K562 (cell line): Measurements from ENCODE around the gene COG2. TPM values are rescaled to one million over a fixed set of nuclear protein-coding genes. Genes with fewer than 3 reads are reported as not detected.

ENCODE experiments used
- ATAC-seq: fragments of 200-7000 bp; cut with Tn5 transposase; 3 replicates; pipeline ENCODE4 v1.9.1; 2020; ENCODE audit warnings: moderate library complexity
- BruUV-seq: library from RNA; stranded (reverse); fragments of 400-500 nt; replicated peaks from 2 replicates; lab custom pipeline; 2021; lab: Mats Ljungman, UMichigan
- CTCF ChIA-PET: fragments of 300-600 bp; formaldehyde crosslinking; extraction: SDS; loops from one replicate; lab custom pipeline; 2021; ENCODE audit warnings: low intra/inter-chr PET ratio; lab: Yijun Ruan, JAX
- POLR2A ChIA-PET: fragments of 300-600, 350-650 bp; sonication (Branson Sonifier 250); formaldehyde crosslinking; extraction: SDS; loops from one replicate; lab custom pipeline; 2021; ENCODE audit warnings: antibody characterized with exemption, inconsistent platforms; lab: Yijun Ruan, JAX
- DNase-seq, 4 experiments: peaks; one replicate each; pipeline versions ENCODE4 v3.0.0 to v3.0.0-alpha.2; 2011 to 2018; ENCODE audit warnings: low spot score in 3 of 4, mixed read lengths in 3 of 4; ENCODE audit errors: extremely low read depth in 1 of 4
- FAIRE-seq: peaks from 2 replicates; lab custom pipeline; 2011; peaks lifted over from hg19 to GRCh38; lab: Jason Lieb, UNC
- H2AFZ ChIP-seq: 2 replicates; pipeline ENCODE4 v1.6.0; 2011; ENCODE audit warnings: low read depth, low read length, control low read depth, inconsistent platforms
- H3K27ac ChIP-seq: fragments of 200-600 bp; 3 replicates; pipeline ENCODE4 v1.8.0; 2011; ENCODE audit warnings: low read depth, mild to moderate bottlenecking, control low read depth, inconsistent platforms, low read length, moderate library complexity, mixed read lengths; ENCODE audit errors: extremely low read depth
- H3K27me3 ChIP-seq, 2 experiments: fragments of 300-600 bp in 1 of 2; 2 replicates in 1 of 2; 3 replicates in 1 of 2; pipeline versions ENCODE4 v1.6.0 to v1.8.0; 2011; ENCODE audit warnings: inconsistent platforms in 2 of 2, low read length in 2 of 2, mild to moderate bottlenecking in 1 of 2, mixed read lengths in 1 of 2, moderate library complexity in 1 of 2; ENCODE audit not compliant: control insufficient read depth in 2 of 2, insufficient read depth in 2 of 2
- H3K36me3 ChIP-seq: fragments of 300-600 bp; 3 replicates; pipeline ENCODE4 v1.8.0; 2011; ENCODE audit warnings: mild to moderate bottlenecking, low read length, inconsistent platforms; ENCODE audit not compliant: control insufficient read depth, insufficient read depth
- H3K4me1 ChIP-seq, 2 experiments: fragments of 200-600 bp in 1 of 2; replicated peaks in 1 of 2; 2 replicates in 1 of 2; 3 replicates in 1 of 2; pipeline versions ENCODE4 v1.5.1 to v1.8.0; 2011; ENCODE audit warnings: inconsistent platforms in 2 of 2, low read length in 2 of 2, mild to moderate bottlenecking in 1 of 2, mixed read lengths in 1 of 2, moderate library complexity in 1 of 2; ENCODE audit not compliant: control insufficient read depth in 2 of 2, insufficient read depth in 2 of 2
- H3K4me2 ChIP-seq: 2 replicates; pipeline ENCODE4 v1.6.1; 2011; ENCODE audit warnings: low read length, control low read depth, inconsistent platforms, mixed read lengths; ENCODE audit not compliant: insufficient read depth
- H3K4me3 ChIP-seq: fragments of 200-600 bp; sonication (generic), shearing (Covaris generic); 2 replicates; pipeline ENCODE4 v1.5.1; 2016; ENCODE audit warnings: control low read depth, inconsistent platforms
- H3K79me2 ChIP-seq: fragments of 200-600 bp; 3 replicates; pipeline ENCODE4 v1.8.0; 2011; ENCODE audit warnings: low read length, inconsistent platforms; ENCODE audit not compliant: control insufficient read depth, insufficient read depth
- H3K9ac ChIP-seq, 2 experiments: 2 replicates each; pipeline versions ENCODE4 v1.6.0 to v1.6.1; 2011; ENCODE audit warnings: low read depth in 2 of 2, low read length in 2 of 2, control low read depth in 1 of 2, inconsistent platforms in 1 of 2, mild to moderate bottlenecking in 1 of 2, mixed read lengths in 1 of 2; ENCODE audit not compliant: insufficient read depth in 1 of 2
- H3K9me1 ChIP-seq: one replicate; pipeline ENCODE4 v1.6.0; 2011; ENCODE audit warnings: inconsistent platforms, mild to moderate bottlenecking, low read length, moderate library complexity; ENCODE audit not compliant: control insufficient read depth, insufficient read depth
- H3K9me3 ChIP-seq: replicated peaks from 2 replicates; pipeline ENCODE4 v1.5.1; 2011; ENCODE audit warnings: low read depth, low read length, inconsistent platforms; ENCODE audit not compliant: control insufficient read depth, insufficient read depth
- H4K20me1 ChIP-seq: replicated peaks from 2 replicates; pipeline ENCODE4 v1.6.1; 2011; ENCODE audit warnings: low read length, inconsistent platforms, mixed read lengths; ENCODE audit not compliant: control insufficient read depth, insufficient read depth
- CBFA2T2 ChIP-seq: fragments of 450-650 bp; conservative IDR thresholded peaks from 2 replicates; pipeline ENCODE4 v1.6.1; 2017; ENCODE audit warnings: mild to moderate bottlenecking
- CREM ChIP-seq: IDR thresholded peaks from 2 replicates; pipeline ENCODE4 v1.6.1; 2014; ENCODE audit warnings: antibody characterized with exemption, low read depth
- EP400 ChIP-seq: fragments of 450-650 bp; IDR thresholded peaks from 2 replicates; pipeline ENCODE4 v1.6.1; 2017; ENCODE audit warnings: antibody characterized with exemption, mild to moderate bottlenecking, moderate library complexity
- ETV6 ChIP-seq, 3 experiments: fragments of 150-350 bp in 1 of 3; sonication (generic) in 1 of 3; formaldehyde crosslinking in 1 of 3; IDR thresholded peaks; 2 replicates each; pipeline versions ENCODE4 v1.6.1 to v1.8.0; 2014 to 2022; ENCODE audit warnings: borderline replicate concordance in 2 of 3, low read depth in 2 of 3, antibody characterized with exemption in 1 of 3, low read length in 1 of 3, mild to moderate bottlenecking in 1 of 3, missing genetic modification reagents in 1 of 3
- KLF16 ChIP-seq: IDR thresholded peaks from 2 replicates; pipeline ENCODE4 v1.6.1; 2016; ENCODE audit warnings: antibody characterized with exemption
- NCOA6 ChIP-seq: fragments of 450-650 bp; IDR thresholded peaks from 2 replicates; pipeline ENCODE4 v1.6.1; 2017; ENCODE audit warnings: mild to moderate bottlenecking
- NONO ChIP-seq, 2 experiments: fragments of 200-400 bp in 1 of 2; fragments of 450-650 bp in 1 of 2; formaldehyde crosslinking in 1 of 2; IDR thresholded peaks; 2 replicates each; pipeline ENCODE4 v1.6.1; 2017; ENCODE audit warnings: low read depth in 2 of 2, mild to moderate bottlenecking in 2 of 2, moderate library complexity in 2 of 2, low read length in 1 of 2
- NR2F6 ChIP-seq: fragments of 450-650 bp; formaldehyde crosslinking; IDR thresholded peaks from 2 replicates; pipeline ENCODE4 v1.4.0; 2020; ENCODE audit warnings: mild to moderate bottlenecking
- SNIP1 ChIP-seq: fragments of 450-650 bp; IDR thresholded peaks from 2 replicates; pipeline ENCODE4 v1.7.1; 2017; ENCODE audit warnings: low read depth, mild to moderate bottlenecking
- SOX6 ChIP-seq: fragments of 450-650 bp; IDR thresholded peaks from 2 replicates; pipeline ENCODE4 v1.6.1; 2014; ENCODE audit warnings: mild to moderate bottlenecking
- SP1 ChIP-seq: sonication (generic); formaldehyde crosslinking; IDR thresholded peaks from 2 replicates; pipeline ENCODE4 v1.8.1; 2022; ENCODE audit warnings: mild to moderate bottlenecking, missing genetic modification reagents
- U2AF1 ChIP-seq: fragments of 200-400 bp; formaldehyde crosslinking; optimal IDR thresholded peaks from 2 replicates; pipeline ENCODE3; 2017; ENCODE audit warnings: mild to moderate bottlenecking, low read depth, low read length, moderate library complexity
- WHSC1 ChIP-seq: IDR thresholded peaks from one replicate; pipeline ENCODE4 v1.6.1; 2012; ENCODE audit warnings: low read length, control low read depth, inconsistent platforms
- ZNF184 ChIP-seq: sonication (generic); formaldehyde crosslinking; IDR thresholded peaks from 2 replicates; pipeline ENCODE4 v1.5.0; 2020; ENCODE audit warnings: missing genetic modification reagents
- ZNF696 ChIP-seq: fragments of 250-450 bp; sonication (Bioruptor Pico); conservative IDR thresholded peaks from 2 replicates; pipeline ENCODE4 v1.4.0; 2020; ENCODE audit warnings: mild to moderate bottlenecking, moderate library complexity
- WGBS: fragments of 100-300 bp; shearing (Covaris generic); methylation state at CpG from one replicate; pipeline ENCODE4 v1.1.6; 2016; ENCODE audit warnings: low coverage, mixed read lengths; ENCODE audit not compliant: insufficient coverage; ENCODE audit errors: missing lambda C conversion rate; 5-methylcytosine and 5-hydroxymethylcytosine counted together
- in situ Hi-C: fragments of 300-500 bp; cut with MboI; formaldehyde crosslinking; loops from 4 replicates; pipeline ENCODE4 v1.15.0; 2018; ENCODE audit warnings: inconsistent platforms, mixed read lengths
- intact Hi-C: fragments of 100-400 bp; cut with micrococcal nuclease; formaldehyde crosslinking; loops from 2 replicates; pipeline ENCODE4 v1.14.2; 2022
- polyA plus RNA-seq, 8 experiments: library from polyadenylated mRNA; depleted of rRNA in 4 of 8; stranded (reverse) in 5 of 8; unstranded in 3 of 8; fragments of >200 nt; fragmentation: Nextera tagmentation in 2 of 8; fragmentation: Illumina TruSeq in 1 of 8; extraction: Ambion mirVana in 2 of 8; extraction: Trizol in 1 of 8; gene quantifications; 2 replicates each; pipeline versions ENCODE4 v1.2.1 to v1.2.3, GENCODE V29; 2011 to 2014; ENCODE audit warnings: inconsistent platforms in 1 of 8, missing spikeins in 1 of 8
- total RNA-seq, 7 experiments: library from RNA; depleted of rRNA in 6 of 7; stranded (reverse); fragments of >200 nt in 6 of 7; fragmentation: Illumina TruSeq in 2 of 7; extraction: Trizol in 2 of 7; gene quantifications; 2 replicates each; pipeline versions ENCODE4 v1.2.1 to v1.2.3, GENCODE V29; 2011 to 2021; ENCODE audit warnings: low replicate concordance in 1 of 7
- TF ChIP-seq, protein P1 (sequence below): fragments of 250-450 bp; sonication (Bioruptor Pico); IDR thresholded peaks from 2 replicates; pipeline ENCODE4 v1.8.0; 2021; ENCODE audit warnings: borderline replicate concordance, mild to moderate bottlenecking, moderate library complexity; ENCODE audit not compliant: poor library complexity, severe bottlenecking

COG2 gene
- total and polyA plus RNA-seq, 9 of the 15 experiments (the other 6 are each of a cell fraction or from before 2014, with no cell fraction given): 22.0 to 51.7 (median 33.3) TPM

GRCh38 chr1:230679192-230679591 is 36.9 kb downstream of the COG2 start:
- no peaks in the 10 kb centered on the region for H3K27me3 ChIP-seq
- intact Hi-C loops (no loop called here), in situ Hi-C loops (no loop called here)
- 54% methylated on average over 3 of the region's 3 CpGs for WGBS
- no peak overlapping the region for H3K27ac ChIP-seq
- H3K4me1 ChIP-seq: peaks cover 3 to 15% of the 10 kb centered on the region in 2 experiments; a peak in 4 of 5 replicates
- H2AFZ ChIP-seq: no peak overlapping the region
- CTCF ChIA-PET: no interaction called here
- no peak overlapping the region for H3K4me3 ChIP-seq
- H4K20me1 ChIP-seq: peaks cover 6% of the 10 kb centered on the region; the same call in 1 of the 2 replicates
- no peak for FAIRE-seq
- peaks cover 84% of the 10 kb centered on the region for H3K36me3 ChIP-seq
- no peaks in the 10 kb centered on the region; the same call in 2 of the 3 replicates for H3K79me2 ChIP-seq
- no peak overlapping the region for H3K4me2 ChIP-seq
- no peak overlapping the region for H3K9ac ChIP-seq
- no peak for DNase-seq
- POLR2A ChIA-PET: no interaction called here
- no peak for ATAC-seq
- BruUV-seq: no TSS peak
- H3K9me3 ChIP-seq: peaks cover 8% of the 10 kb centered on the region; the same call in 1 of the 2 replicates
- H3K9me1 ChIP-seq: no peaks in the 10 kb centered on the region
- TF ChIP-seq SOX6 (no peak), ZNF696 (CRISPR knock-in tag) (no peak), KLF16 (no peak), WHSC1 (no peak), NR2F6 (CRISPR knock-in tag) (no peak), CREM (no peak), NCOA6 (no peak), NONO (IDR thresholded peaks at IDR 0.05; ENCODE audit: low read depth in 2 of 2, low read length in 1 of 2) (no peak), U2AF1 (no peak), CBFA2T2 (no peak), ETV6 (IDR thresholded peaks at IDR 0.05; ENCODE audit: borderline replicate concordance in 1 of 2, low read depth in 2 of 2, low read length in 1 of 2) (no peak), ETV6 (CRISPR knock-in tag; IDR thresholded peaks at IDR 0.05; ENCODE audit: borderline replicate concordance) (no peak), EP400 (no peak), SNIP1 (no peak), SP1 (CRISPR knock-in tag) (no peak), ZNF184 (CRISPR knock-in tag) (no peak)
- TF ChIP-seq, protein P1, sequence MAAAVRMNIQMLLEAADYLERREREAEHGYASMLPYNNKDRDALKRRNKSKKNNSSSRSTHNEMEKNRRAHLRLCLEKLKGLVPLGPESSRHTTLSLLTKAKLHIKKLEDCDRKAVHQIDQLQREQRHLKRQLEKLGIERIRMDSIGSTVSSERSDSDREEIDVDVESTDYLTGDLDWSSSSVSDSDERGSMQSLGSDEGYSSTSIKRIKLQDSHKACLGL (CRISPR knock-in tag): no peak
